ENCODE data around the gene CREBBP. TPM values are rescaled to one million over a fixed set of nuclear protein-coding genes. Genes with fewer than 3 reads are reported as not detected.
"Not testable (repeated sequence)": the region's sequence is repeated elsewhere in the genome, so short reads cannot be mapped to it uniquely, and the experiment has no call there.

Gene CREBBP
- total RNA-seq, result 10 to 100 TPM; 72.9 to 75.8 TPM

- Mint-ChIP-seq H3K4me3 (peak within 1 kb of the TSS; percentile 90), H3K27me3 (peaks cover 6% of the 10 kb centered on the region), H3K4me1 (peaks cover 32% of the 10 kb centered on the region), H3K9me3 (no peaks in the 10 kb centered on the region), H3K27ac (peak within 1 kb of the TSS; percentile 76), H3K36me3 (peaks cover 22% of the 10 kb centered on the region)
- DNase-seq, result peak; percentile 94
- POLR2A ChIA-PET, result interaction anchor here (0.6 to 1.2 kb wide), 8 partner anchors 10 to 391 kb away, joined by 3 to 5 read pairs (median 4); partner anchors contain the start of gene TRAP1
- ATAC-seq (ENCODE audit: low read depth), result peak; percentile 86
Observed at GRCh38 chr16:3880623-3881498, at the start of gene CREBBP. Gene CREBBP, minus strand, starts transcription at chr16:3880713. Its CDS starts 797 bp downstream, at chr16:3879916.

GRCh38 chr16:3927147-3927546 lies 46.6 kb upstream of the CREBBP start:
- POLR2A ChIA-PET; H3K36me3 Mint-ChIP-seq; ATAC-seq (ENCODE audit: low read depth); H3K27ac Mint-ChIP-seq; H3K9me3 Mint-ChIP-seq; H3K4me3 Mint-ChIP-seq; H3K4me1 Mint-ChIP-seq; DNase-seq: not testable (repeated sequence)
- peaks cover 28% of the 10 kb centered on the region for H3K27me3 Mint-ChIP-seq

GRCh38 chr16:3924763-3925162 lies 44.2 kb upstream of the CREBBP start:
- Mint-ChIP-seq H3K9me3 (peaks cover 1% of the 10 kb centered on the region), H3K4me1 (no peaks in the 10 kb centered on the region), H3K27ac (no peak overlapping the region), H3K36me3 (no peaks in the 10 kb centered on the region), H3K27me3 (peaks cover 12% of the 10 kb centered on the region), H3K4me3 (no peak overlapping the region)
- POLR2A ChIA-PET, result no interaction called here
- DNase-seq (no peak), ATAC-seq (ENCODE audit: low read depth) (no peak)

GRCh38 chr16:3922241-3922640 lies 41.7 kb upstream of the CREBBP start:
- POLR2A ChIA-PET, result no interaction called here
- H3K27me3 Mint-ChIP-seq, result peaks cover 12% of the 10 kb centered on the region
- H3K4me3 Mint-ChIP-seq, result no peak overlapping the region
- no peaks in the 10 kb centered on the region for H3K4me1 Mint-ChIP-seq
- H3K9me3 Mint-ChIP-seq, result peaks cover 12% of the 10 kb centered on the region
- ATAC-seq (ENCODE audit: low read depth) (no peak), DNase-seq (no peak)
- H3K36me3 Mint-ChIP-seq, result peaks cover 4% of the 10 kb centered on the region
- H3K27ac Mint-ChIP-seq, result no peak overlapping the region

GRCh38 chr16:3920206-3920605 lies 39.7 kb upstream of the CREBBP start:
- POLR2A ChIA-PET, result no interaction called here
- Mint-ChIP-seq H3K27ac (no peak overlapping the region), H3K9me3 (peaks cover 14% of the 10 kb centered on the region), H3K4me3 (no peak overlapping the region), H3K36me3 (peaks cover 4% of the 10 kb centered on the region), H3K4me1 (no peaks in the 10 kb centered on the region), H3K27me3 (peaks cover 9% of the 10 kb centered on the region)
- DNase-seq (no peak), ATAC-seq (ENCODE audit: low read depth) (no peak)

GRCh38 chr16:3919413-3919812 lies 38.9 kb upstream of the CREBBP start:
- Mint-ChIP-seq H3K27me3 (peaks cover 5% of the 10 kb centered on the region), H3K9me3 (peaks cover 14% of the 10 kb centered on the region), H3K4me3 (no peak overlapping the region), H3K27ac (no peak overlapping the region), H3K4me1 (no peaks in the 10 kb centered on the region), H3K36me3 (peaks cover 4% of the 10 kb centered on the region)
- DNase-seq (no peak), ATAC-seq (ENCODE audit: low read depth) (no peak)
- POLR2A ChIA-PET, result no interaction called here

GRCh38 chr16:3915426-3916260 lies 35.1 kb upstream of the CREBBP start:
- Mint-ChIP-seq H3K27me3 (no peaks in the 10 kb centered on the region), H3K36me3 (peaks cover 4% of the 10 kb centered on the region), H3K27ac (no peak overlapping the region), H3K4me3 (no peak overlapping the region), H3K4me1 (no peaks in the 10 kb centered on the region), H3K9me3 (peaks cover 12% of the 10 kb centered on the region)
- POLR2A ChIA-PET, result interaction anchor here (0.6 kb wide), 1 partner anchor 268 kb away, joined by 3 read pairs; no protein-coding TSS in a partner anchor
- no peak for ATAC-seq (ENCODE audit: low read depth)
- DNase-seq, result no peak

- POLR2A ChIA-PET, result no interaction called here
Observed at GRCh38 chr16:3912897-3913296, 32.4 kb upstream of the CREBBP start.

GRCh38 chr16:3912373-3912772 lies 31.9 kb upstream of the CREBBP start:
- ATAC-seq (ENCODE audit: low read depth) (no peak), DNase-seq (no peak)
- no peaks in the 10 kb centered on the region for H3K4me1 Mint-ChIP-seq
- H3K36me3 Mint-ChIP-seq, result no peaks in the 10 kb centered on the region
- peaks cover 2% of the 10 kb centered on the region for H3K9me3 Mint-ChIP-seq
- no peak overlapping the region for H3K4me3 Mint-ChIP-seq
- no peak overlapping the region for H3K27ac Mint-ChIP-seq
- POLR2A ChIA-PET, result no interaction called here
- H3K27me3 Mint-ChIP-seq, result no peaks in the 10 kb centered on the region

More at GRCh38 chr16:3912897-3913296, 32.4 kb upstream of the CREBBP start:
- Mint-ChIP-seq H3K27me3 (no peaks in the 10 kb centered on the region), H3K4me1 (no peaks in the 10 kb centered on the region), H3K4me3 (no peak overlapping the region), H3K27ac (no peak overlapping the region), H3K9me3 (peaks cover 2% of the 10 kb centered on the region), H3K36me3 (no peaks in the 10 kb centered on the region)
- no peak for ATAC-seq (ENCODE audit: low read depth)
- no peak for DNase-seq

- H3K4me1 Mint-ChIP-seq; H3K4me3 Mint-ChIP-seq; DNase-seq; H3K27me3 Mint-ChIP-seq; POLR2A ChIA-PET; H3K36me3 Mint-ChIP-seq; H3K27ac Mint-ChIP-seq; H3K9me3 Mint-ChIP-seq; ATAC-seq (ENCODE audit: low read depth): not testable (repeated sequence)
Observed at GRCh38 chr16:3911741-3912140, 31.2 kb upstream of the CREBBP start.

GRCh38 chr16:3909791-3910583 lies 29.5 kb upstream of the CREBBP start:
- H3K27ac Mint-ChIP-seq, result no peak overlapping the region
- H3K4me1 Mint-ChIP-seq, result no peaks in the 10 kb centered on the region
- no peak for DNase-seq
- POLR2A ChIA-PET, result no interaction called here
- no peaks in the 10 kb centered on the region for H3K36me3 Mint-ChIP-seq
- no peak for ATAC-seq (ENCODE audit: low read depth)
- no peak overlapping the region for H3K4me3 Mint-ChIP-seq
- H3K27me3 Mint-ChIP-seq, result peaks cover 14% of the 10 kb centered on the region
- H3K9me3 Mint-ChIP-seq, result no peaks in the 10 kb centered on the region

- Mint-ChIP-seq H3K9me3 (no peaks in the 10 kb centered on the region), H3K4me1 (no peaks in the 10 kb centered on the region), H3K27me3 (peaks cover 16% of the 10 kb centered on the region), H3K4me3 (no peak overlapping the region), H3K36me3 (no peaks in the 10 kb centered on the region), H3K27ac (no peak overlapping the region)
- ATAC-seq (ENCODE audit: low read depth), result no peak
- DNase-seq, result no peak
- POLR2A ChIA-PET, result no interaction called here
Observed at GRCh38 chr16:3908951-3909437, 28.5 kb upstream of the CREBBP start.

- DNase-seq (no peak), ATAC-seq (ENCODE audit: low read depth) (no peak)
- POLR2A ChIA-PET, result no interaction called here
- H3K27ac Mint-ChIP-seq, result no peak overlapping the region
- no peaks in the 10 kb centered on the region for H3K4me1 Mint-ChIP-seq
- no peaks in the 10 kb centered on the region for H3K36me3 Mint-ChIP-seq
- H3K9me3 Mint-ChIP-seq, result no peaks in the 10 kb centered on the region
- no peak overlapping the region for H3K4me3 Mint-ChIP-seq
- H3K27me3 Mint-ChIP-seq, result peaks cover 16% of the 10 kb centered on the region
Observed at GRCh38 chr16:3907586-3907985, 27.1 kb upstream of the CREBBP start.
